Measurements from ENCODE around the gene PHACTR3. TPM values are rescaled to one million over a fixed set of nuclear protein-coding genes. Genes with fewer than 3 reads are reported as not detected.

The PHACTR3 gene
- total and polyA plus RNA-seq, 2 experiments from 2014 or later: 0.45 to 0.61 TPM

DNA sequence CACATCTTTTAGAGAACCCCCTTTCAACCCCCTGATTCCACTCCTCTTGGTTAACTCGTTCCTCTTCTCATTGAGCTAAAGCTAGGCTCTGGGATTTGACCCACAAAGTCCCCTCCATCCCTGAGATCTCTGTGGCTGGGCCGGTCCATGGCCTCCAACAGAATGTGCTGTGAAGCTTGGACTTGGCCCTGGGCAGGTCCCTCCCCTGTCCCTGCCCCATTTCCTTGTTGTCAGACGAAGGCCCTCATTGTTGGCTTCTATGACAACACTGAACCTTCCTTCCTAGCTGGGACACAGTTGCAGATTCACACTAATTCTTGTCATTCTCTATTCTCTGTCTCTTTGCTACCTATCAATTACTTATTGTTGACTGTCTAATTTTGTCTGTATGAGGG is 173.0 kb downstream of the PHACTR3 start:
- no peaks in the 10 kb centered on the region for H4K20me1 ChIP-seq (replicated peaks; ENCODE audit: insufficient read depth)
- no peaks in the 10 kb centered on the region; the same call in 2 of the 3 replicates for H3K9me3 Mint-ChIP-seq
- H3K4me1 Mint-ChIP-seq: no peaks in the 10 kb centered on the region
- H3K27ac Mint-ChIP-seq: no peak overlapping the region
- no peak for DNase-seq (ENCODE audit: low spot score)
- H3K4me2 ChIP-seq: no peak overlapping the region
- no peaks in the 10 kb centered on the region for H3K79me2 ChIP-seq (replicated peaks; ENCODE audit: insufficient read depth)
- no peak for ATAC-seq
- no peaks in the 10 kb centered on the region for H3K36me3 ChIP-seq (ENCODE audit: insufficient read depth)
- no peak overlapping the region for H3K4me3 ChIP-seq
- no peak overlapping the region for H3K27ac ChIP-seq (ENCODE audit: low read depth)
- H3K36me3 Mint-ChIP-seq (ENCODE audit: low read depth): no peaks in the 10 kb centered on the region
- H3F3A ChIP-seq (replicated peaks; ENCODE audit: low read depth): no peaks in the 10 kb centered on the region
- no peak for TF ChIP-seq STAT1 (IDR thresholded peaks at IDR 0.05; ENCODE audit: unreplicated experiment)
- no peak for TF ChIP-seq CREB1 (CRISPR knock-in tag; IDR thresholded peaks at IDR 0.05; ENCODE audit: low read depth)
- no peak for TF ChIP-seq JUNB (IDR thresholded peaks at IDR 0.05; ENCODE audit: unreplicated experiment)
- no peak for TF ChIP-seq ZNF331 (CRISPR knock-in tag; IDR thresholded peaks at IDR 0.05; ENCODE audit: low read depth)
- no peak for TF ChIP-seq NANOG (IDR thresholded peaks at IDR 0.05; ENCODE audit: borderline replicate concordance)
- no peak for TF ChIP-seq ZNF114 (CRISPR knock-in tag; IDR thresholded peaks at IDR 0.05)
- TF ChIP-seq, protein P1, sequence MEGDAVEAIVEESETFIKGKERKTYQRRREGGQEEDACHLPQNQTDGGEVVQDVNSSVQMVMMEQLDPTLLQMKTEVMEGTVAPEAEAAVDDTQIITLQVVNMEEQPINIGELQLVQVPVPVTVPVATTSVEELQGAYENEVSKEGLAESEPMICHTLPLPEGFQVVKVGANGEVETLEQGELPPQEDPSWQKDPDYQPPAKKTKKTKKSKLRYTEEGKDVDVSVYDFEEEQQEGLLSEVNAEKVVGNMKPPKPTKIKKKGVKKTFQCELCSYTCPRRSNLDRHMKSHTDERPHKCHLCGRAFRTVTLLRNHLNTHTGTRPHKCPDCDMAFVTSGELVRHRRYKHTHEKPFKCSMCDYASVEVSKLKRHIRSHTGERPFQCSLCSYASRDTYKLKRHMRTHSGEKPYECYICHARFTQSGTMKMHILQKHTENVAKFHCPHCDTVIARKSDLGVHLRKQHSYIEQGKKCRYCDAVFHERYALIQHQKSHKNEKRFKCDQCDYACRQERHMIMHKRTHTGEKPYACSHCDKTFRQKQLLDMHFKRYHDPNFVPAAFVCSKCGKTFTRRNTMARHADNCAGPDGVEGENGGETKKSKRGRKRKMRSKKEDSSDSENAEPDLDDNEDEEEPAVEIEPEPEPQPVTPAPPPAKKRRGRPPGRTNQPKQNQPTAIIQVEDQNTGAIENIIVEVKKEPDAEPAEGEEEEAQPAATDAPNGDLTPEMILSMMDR (conservative IDR thresholded peaks at IDR 0.05; ENCODE audit: low read depth in 2 of 2): no peak
- TF ChIP-seq, protein P2, sequence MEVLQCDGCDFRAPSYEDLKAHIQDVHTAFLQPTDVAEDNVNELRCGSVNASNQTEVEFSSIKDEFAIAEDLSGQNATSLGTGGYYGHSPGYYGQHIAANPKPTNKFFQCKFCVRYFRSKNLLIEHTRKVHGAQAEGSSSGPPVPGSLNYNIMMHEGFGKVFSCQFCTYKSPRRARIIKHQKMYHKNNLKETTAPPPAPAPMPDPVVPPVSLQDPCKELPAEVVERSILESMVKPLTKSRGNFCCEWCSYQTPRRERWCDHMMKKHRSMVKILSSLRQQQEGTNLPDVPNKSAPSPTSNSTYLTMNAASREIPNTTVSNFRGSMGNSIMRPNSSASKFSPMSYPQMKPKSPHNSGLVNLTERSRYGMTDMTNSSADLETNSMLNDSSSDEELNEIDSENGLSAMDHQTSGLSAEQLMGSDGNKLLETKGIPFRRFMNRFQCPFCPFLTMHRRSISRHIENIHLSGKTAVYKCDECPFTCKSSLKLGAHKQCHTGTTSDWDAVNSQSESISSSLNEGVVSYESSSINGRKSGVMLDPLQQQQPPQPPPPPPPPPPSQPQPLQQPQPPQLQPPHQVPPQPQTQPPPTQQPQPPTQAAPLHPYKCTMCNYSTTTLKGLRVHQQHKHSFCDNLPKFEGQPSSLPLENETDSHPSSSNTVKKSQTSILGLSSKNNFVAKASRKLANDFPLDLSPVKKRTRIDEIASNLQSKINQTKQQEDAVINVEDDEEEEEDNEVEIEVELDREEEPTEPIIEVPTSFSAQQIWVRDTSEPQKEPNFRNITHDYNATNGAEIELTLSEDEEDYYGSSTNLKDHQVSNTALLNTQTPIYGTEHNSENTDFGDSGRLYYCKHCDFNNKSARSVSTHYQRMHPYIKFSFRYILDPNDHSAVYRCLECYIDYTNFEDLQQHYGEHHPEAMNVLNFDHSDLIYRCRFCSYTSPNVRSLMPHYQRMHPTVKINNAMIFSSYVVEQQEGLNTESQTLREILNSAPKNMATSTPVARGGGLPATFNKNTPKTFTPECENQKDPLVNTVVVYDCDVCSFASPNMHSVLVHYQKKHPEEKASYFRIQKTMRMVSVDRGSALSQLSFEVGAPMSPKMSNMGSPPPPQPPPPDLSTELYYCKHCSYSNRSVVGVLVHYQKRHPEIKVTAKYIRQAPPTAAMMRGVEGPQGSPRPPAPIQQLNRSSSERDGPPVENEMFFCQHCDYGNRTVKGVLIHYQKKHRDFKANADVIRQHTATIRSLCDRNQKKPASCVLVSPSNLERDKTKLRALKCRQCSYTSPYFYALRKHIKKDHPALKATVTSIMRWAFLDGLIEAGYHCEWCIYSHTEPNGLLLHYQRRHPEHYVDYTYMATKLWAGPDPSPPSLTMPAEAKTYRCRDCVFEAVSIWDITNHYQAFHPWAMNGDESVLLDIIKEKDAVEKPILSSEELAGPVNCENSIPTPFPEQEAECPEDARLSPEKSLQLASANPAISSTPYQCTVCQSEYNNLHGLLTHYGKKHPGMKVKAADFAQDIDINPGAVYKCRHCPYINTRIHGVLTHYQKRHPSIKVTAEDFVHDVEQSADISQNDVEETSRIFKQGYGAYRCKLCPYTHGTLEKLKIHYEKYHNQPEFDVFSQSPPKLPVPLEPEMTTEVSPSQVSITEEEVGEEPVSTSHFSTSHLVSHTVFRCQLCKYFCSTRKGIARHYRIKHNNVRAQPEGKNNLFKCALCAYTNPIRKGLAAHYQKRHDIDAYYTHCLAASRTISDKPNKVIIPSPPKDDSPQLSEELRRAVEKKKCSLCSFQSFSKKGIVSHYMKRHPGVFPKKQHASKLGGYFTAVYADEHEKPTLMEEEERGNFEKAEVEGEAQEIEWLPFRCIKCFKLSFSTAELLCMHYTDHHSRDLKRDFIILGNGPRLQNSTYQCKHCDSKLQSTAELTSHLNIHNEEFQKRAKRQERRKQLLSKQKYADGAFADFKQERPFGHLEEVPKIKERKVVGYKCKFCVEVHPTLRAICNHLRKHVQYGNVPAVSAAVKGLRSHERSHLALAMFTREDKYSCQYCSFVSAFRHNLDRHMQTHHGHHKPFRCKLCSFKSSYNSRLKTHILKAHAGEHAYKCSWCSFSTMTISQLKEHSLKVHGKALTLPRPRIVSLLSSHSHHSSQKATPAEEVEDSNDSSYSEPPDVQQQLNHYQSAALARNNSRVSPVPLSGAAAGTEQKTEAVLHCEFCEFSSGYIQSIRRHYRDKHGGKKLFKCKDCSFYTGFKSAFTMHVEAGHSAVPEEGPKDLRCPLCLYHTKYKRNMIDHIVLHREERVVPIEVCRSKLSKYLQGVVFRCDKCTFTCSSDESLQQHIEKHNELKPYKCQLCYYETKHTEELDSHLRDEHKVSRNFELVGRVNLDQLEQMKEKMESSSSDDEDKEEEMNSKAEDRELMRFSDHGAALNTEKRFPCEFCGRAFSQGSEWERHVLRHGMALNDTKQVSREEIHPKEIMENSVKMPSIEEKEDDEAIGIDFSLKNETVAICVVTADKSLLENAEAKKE (CRISPR knock-in tag; IDR thresholded peaks at IDR 0.05): no peak
- no peak for TF ChIP-seq EZH2 (IDR thresholded peaks at IDR 0.05; ENCODE audit: low read depth, unreplicated experiment)
- no peak for TF ChIP-seq EZH2phosphoT487 (IDR thresholded peaks at IDR 0.05; ENCODE audit: unreplicated experiment)
- TF ChIP-seq, protein P3, sequence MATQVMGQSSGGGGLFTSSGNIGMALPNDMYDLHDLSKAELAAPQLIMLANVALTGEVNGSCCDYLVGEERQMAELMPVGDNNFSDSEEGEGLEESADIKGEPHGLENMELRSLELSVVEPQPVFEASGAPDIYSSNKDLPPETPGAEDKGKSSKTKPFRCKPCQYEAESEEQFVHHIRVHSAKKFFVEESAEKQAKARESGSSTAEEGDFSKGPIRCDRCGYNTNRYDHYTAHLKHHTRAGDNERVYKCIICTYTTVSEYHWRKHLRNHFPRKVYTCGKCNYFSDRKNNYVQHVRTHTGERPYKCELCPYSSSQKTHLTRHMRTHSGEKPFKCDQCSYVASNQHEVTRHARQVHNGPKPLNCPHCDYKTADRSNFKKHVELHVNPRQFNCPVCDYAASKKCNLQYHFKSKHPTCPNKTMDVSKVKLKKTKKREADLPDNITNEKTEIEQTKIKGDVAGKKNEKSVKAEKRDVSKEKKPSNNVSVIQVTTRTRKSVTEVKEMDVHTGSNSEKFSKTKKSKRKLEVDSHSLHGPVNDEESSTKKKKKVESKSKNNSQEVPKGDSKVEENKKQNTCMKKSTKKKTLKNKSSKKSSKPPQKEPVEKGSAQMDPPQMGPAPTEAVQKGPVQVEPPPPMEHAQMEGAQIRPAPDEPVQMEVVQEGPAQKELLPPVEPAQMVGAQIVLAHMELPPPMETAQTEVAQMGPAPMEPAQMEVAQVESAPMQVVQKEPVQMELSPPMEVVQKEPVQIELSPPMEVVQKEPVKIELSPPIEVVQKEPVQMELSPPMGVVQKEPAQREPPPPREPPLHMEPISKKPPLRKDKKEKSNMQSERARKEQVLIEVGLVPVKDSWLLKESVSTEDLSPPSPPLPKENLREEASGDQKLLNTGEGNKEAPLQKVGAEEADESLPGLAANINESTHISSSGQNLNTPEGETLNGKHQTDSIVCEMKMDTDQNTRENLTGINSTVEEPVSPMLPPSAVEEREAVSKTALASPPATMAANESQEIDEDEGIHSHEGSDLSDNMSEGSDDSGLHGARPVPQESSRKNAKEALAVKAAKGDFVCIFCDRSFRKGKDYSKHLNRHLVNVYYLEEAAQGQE (IDR thresholded peaks at IDR 0.05; ENCODE audit: unreplicated experiment): no peak
- no peak for TF ChIP-seq POLR2AphosphoS5 (IDR thresholded peaks at IDR 0.05; ENCODE audit: low read depth)
- TF ChIP-seq, protein P4, sequence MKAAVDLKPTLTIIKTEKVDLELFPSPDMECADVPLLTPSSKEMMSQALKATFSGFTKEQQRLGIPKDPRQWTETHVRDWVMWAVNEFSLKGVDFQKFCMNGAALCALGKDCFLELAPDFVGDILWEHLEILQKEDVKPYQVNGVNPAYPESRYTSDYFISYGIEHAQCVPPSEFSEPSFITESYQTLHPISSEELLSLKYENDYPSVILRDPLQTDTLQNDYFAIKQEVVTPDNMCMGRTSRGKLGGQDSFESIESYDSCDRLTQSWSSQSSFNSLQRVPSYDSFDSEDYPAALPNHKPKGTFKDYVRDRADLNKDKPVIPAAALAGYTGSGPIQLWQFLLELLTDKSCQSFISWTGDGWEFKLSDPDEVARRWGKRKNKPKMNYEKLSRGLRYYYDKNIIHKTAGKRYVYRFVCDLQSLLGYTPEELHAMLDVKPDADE (IDR thresholded peaks at IDR 0.05): no peak
- H3K4me3 Mint-ChIP-seq: no peak overlapping the region
- H3K9me2 ChIP-seq (ENCODE audit: insufficient read depth): no peaks in the 10 kb centered on the region
- H3K4me1 ChIP-seq (ENCODE audit: insufficient read depth): no peaks in the 10 kb centered on the region
- no peak overlapping the region for H2AFZ ChIP-seq
- no peaks in the 10 kb centered on the region for H3K27me3 Mint-ChIP-seq (ENCODE audit: insufficient read depth, low read depth, poor library complexity)
- H3K27me3 ChIP-seq (ENCODE audit: insufficient read depth): no peaks in the 10 kb centered on the region
